H1 (cell line): ENCODE results near the gene ASPHD2. TPM values are rescaled to one million over a fixed set of nuclear protein-coding genes. Genes with fewer than 3 reads are reported as not detected.

Experiments used
- POLR2AphosphoS5 ChIP-seq: IDR thresholded peaks from 2 replicates; pipeline ENCODE4 v1.6.1; 2011; ENCODE audit warnings: low read depth, low read length
- SIN3A ChIP-seq, 2 experiments: IDR thresholded peaks in 1 of 2; conservative IDR thresholded peaks in 1 of 2; 2 replicates each; pipeline ENCODE4 v1.6.1; 2011 to 2012; ENCODE audit warnings: low read length in 2 of 2, improper control_type of control experiment in 1 of 2, low read depth in 1 of 2, mild to moderate bottlenecking in 1 of 2
- SUZ12 ChIP-seq: fragments of 200-600 bp; sonication (generic); IDR thresholded peaks from 2 replicates; pipeline ENCODE4 v1.6.1; 2012; ENCODE audit warnings: mild to moderate bottlenecking, inconsistent platforms, low read length, moderate library complexity, mixed read lengths
- USF2 ChIP-seq: IDR thresholded peaks from 2 replicates; pipeline ENCODE4 v1.6.1; 2011; ENCODE audit warnings: low read length, improper control_type of control experiment
- YY1 ChIP-seq: IDR thresholded peaks from 2 replicates; pipeline ENCODE4 v1.6.1; 2011; ENCODE audit warnings: low read depth, mild to moderate bottlenecking, low read length
- polyA plus RNA-seq, 7 experiments: library from polyadenylated mRNA; depleted of rRNA in 3 of 7; stranded (reverse) in 5 of 7; unstranded in 2 of 7; fragments of >200 nt in 5 of 7; fragments of 200-250 nt in 2 of 7; gene quantifications; 1 replicate in 5 of 7; 2 replicates in 1 of 7; 4 replicates in 1 of 7; pipeline versions ENCODE4 v1.2.1 to v1.2.3, GENCODE V29; 2011 to 2013; ENCODE audit warnings: missing spikeins in 2 of 7, mixed read lengths in 2 of 7
- total RNA-seq: library from RNA; stranded (reverse); fragmentation: NEBNext Ultra II Directional; extraction: Animal tissue kit (Norgen Biotek cat#: 25700); gene quantifications from 2 replicates; pipeline ENCODE4 v1.2.1, GENCODE V29; 2021

Gene ASPHD2
- total and polyA plus RNA-seq, 2 of the 8 experiments (the other 6 are each of a cell fraction or from before 2014, with no cell fraction given) = 7.2 to 11.0 TPM

GRCh38 chr22:26417406-26417805 lies 11.7 kb upstream of the ASPHD2 start (continued):
- TF ChIP-seq SUZ12 (no peak), POLR2AphosphoS5 (no peak), YY1 (no peak), USF2 (no peak), SIN3A (conservative IDR thresholded peaks at IDR 0.05 in 1 of 2, IDR thresholded peaks at IDR 0.05 in 1 of 2; ENCODE audit: low read depth in 1 of 2, low read length in 2 of 2) (no peak)
